Neural crest cell (in vitro differentiated cells): Measurements from ENCODE around the gene RPS6KA1. TPM values are rescaled to one million over a fixed set of nuclear protein-coding genes. Genes with fewer than 3 reads are reported as not detected.

ENCODE experiments used
- DNase-seq: peaks from one replicate; pipeline ENCODE4 v3.0.0; 2021; ENCODE audit warnings: low read depth, mixed read lengths, low spot score
- H3K27ac Mint-ChIP-seq: one replicate; pipeline ENCODE4 v1.8.0; 2021; ENCODE audit warnings: mild to moderate bottlenecking, mixed read lengths; ENCODE audit not compliant: unreplicated experiment
- H3K27me3 Mint-ChIP-seq: 2 replicates; pipeline ENCODE4 v1.8.0; 2021; ENCODE audit warnings: low read depth, mild to moderate bottlenecking, mixed read lengths
- H3K36me3 Mint-ChIP-seq: 2 replicates; pipeline ENCODE4 v1.8.0; 2021; ENCODE audit warnings: low read depth, mild to moderate bottlenecking, mixed read lengths
- H3K4me1 Mint-ChIP-seq: 2 replicates; pipeline ENCODE4 v1.8.0; 2021; ENCODE audit warnings: mixed read lengths
- H3K4me3 Mint-ChIP-seq: one replicate; pipeline ENCODE4 v1.8.0; 2021; ENCODE audit warnings: mild to moderate bottlenecking, mixed read lengths
- H3K9me3 Mint-ChIP-seq: 2 replicates; pipeline ENCODE4 v1.8.0; 2021; ENCODE audit warnings: mixed read lengths
- total RNA-seq: library from RNA; stranded (reverse); gene quantifications from 2 replicates; pipeline ENCODE4 v1.2.1, GENCODE V29; 2021
- TF ChIP-seq, protein P1 (sequence below): fragments of 200-600 bp; sonication (generic); conservative IDR thresholded peaks from 2 replicates; pipeline ENCODE4 v1.5.0; 2021; ENCODE audit warnings: antibody characterized with exemption, mild to moderate bottlenecking

Gene RPS6KA1
- total RNA-seq, 1 donor from 2014 or later: 41.6 TPM

DNA sequence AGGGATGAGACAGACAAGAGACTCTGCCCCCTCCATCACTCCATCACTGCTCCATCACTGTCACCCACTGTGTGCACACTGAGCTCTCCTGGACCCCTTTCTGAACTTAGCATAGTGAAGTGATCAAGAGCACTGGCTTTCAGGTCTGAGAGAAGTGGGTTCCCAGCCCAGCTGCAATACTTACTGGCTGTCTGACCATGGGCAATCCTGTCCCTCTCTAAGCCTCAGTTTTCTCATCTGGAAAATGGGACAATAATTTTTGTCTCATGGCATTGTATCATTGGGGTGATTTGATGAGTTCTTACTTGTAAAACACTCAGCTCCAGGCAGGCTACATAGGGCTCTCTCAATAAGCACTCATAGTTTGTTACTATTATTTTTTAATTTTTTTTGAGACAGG, 7.5 kb upstream of the RPS6KA1 start:
- H3K27me3 Mint-ChIP-seq: peaks cover 11% of the 10 kb centered on the region
- TF ChIP-seq, protein P1, sequence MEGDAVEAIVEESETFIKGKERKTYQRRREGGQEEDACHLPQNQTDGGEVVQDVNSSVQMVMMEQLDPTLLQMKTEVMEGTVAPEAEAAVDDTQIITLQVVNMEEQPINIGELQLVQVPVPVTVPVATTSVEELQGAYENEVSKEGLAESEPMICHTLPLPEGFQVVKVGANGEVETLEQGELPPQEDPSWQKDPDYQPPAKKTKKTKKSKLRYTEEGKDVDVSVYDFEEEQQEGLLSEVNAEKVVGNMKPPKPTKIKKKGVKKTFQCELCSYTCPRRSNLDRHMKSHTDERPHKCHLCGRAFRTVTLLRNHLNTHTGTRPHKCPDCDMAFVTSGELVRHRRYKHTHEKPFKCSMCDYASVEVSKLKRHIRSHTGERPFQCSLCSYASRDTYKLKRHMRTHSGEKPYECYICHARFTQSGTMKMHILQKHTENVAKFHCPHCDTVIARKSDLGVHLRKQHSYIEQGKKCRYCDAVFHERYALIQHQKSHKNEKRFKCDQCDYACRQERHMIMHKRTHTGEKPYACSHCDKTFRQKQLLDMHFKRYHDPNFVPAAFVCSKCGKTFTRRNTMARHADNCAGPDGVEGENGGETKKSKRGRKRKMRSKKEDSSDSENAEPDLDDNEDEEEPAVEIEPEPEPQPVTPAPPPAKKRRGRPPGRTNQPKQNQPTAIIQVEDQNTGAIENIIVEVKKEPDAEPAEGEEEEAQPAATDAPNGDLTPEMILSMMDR: no peak
- no peak overlapping the region for H3K27ac Mint-ChIP-seq
- no peaks in the 10 kb centered on the region for H3K9me3 Mint-ChIP-seq
- H3K36me3 Mint-ChIP-seq: no peaks in the 10 kb centered on the region
- no peaks in the 10 kb centered on the region for H3K4me1 Mint-ChIP-seq
- H3K4me3 Mint-ChIP-seq: no peak overlapping the region
- DNase-seq: no peak

DNA sequence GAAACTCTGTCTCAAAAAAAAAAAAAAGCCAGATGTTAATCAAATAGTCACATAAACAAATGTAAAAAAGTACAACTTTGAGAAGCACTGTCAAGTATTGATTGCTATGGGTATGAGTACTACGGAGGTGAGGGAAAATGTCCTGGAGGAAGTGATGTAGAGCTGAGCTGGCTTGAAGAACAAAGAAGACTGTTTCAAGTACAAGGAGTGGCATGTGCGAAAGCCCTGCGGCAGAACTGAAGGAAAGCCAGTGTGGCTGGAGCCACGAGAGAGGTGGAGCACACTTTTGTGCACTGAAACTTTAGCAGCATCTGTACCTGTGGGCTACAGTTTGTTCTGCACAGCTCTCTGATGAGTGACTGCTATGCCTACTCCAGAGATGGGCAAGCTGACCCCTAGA, 5.4 kb upstream of the RPS6KA1 start:
- no peak for DNase-seq
- peaks cover 11% of the 10 kb centered on the region for H3K27me3 Mint-ChIP-seq
- H3K9me3 Mint-ChIP-seq: no peaks in the 10 kb centered on the region
- H3K4me3 Mint-ChIP-seq: no peak overlapping the region
- TF ChIP-seq, protein P1: no peak
- H3K27ac Mint-ChIP-seq: no peak overlapping the region
- H3K36me3 Mint-ChIP-seq: no peaks in the 10 kb centered on the region
- H3K4me1 Mint-ChIP-seq: peaks cover 2% of the 10 kb centered on the region

DNA sequence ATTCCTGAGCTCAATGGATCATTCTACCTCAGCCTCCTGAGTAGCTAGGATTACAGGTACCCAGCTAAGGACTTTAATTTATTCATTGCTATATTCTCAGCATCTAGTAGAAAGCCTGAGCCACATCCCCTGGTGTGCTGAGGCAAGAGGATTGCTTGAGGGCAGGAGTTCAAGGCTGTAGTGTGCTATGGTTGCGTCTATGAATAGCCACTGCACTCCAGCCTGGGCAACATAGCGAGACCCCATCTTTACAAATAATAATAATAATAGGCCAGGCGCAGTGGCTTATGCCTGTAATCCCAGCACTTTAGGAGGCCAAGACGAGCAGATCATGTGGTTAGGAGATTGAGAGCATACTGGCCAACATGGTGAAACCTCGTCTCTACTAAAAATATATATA, 3.3 kb upstream of the RPS6KA1 start:
- no peak overlapping the region for H3K27ac Mint-ChIP-seq

DNA sequence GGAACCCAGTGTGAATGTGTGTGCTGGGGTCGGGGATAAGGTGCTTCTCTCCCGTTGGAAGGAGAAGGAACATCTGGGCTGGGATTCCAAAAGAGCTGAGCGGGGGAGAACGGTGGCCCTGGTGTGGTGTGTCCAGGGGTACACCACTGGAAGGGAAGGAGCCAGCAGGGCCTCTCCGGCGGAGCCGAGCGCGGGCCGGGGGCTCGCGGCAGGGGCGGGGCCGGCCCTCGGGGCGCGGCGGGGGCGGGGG, 231 bp upstream of the RPS6KA1 start:
- Mint-ChIP-seq H3K27ac (peak overlapping the region; percentile 96), H3K9me3 (no peaks in the 10 kb centered on the region), H3K36me3 (no peaks in the 10 kb centered on the region), H3K4me3 (peak overlapping the region; percentile 94), H3K4me1 (peaks cover 22% of the 10 kb centered on the region), H3K27me3 (peaks cover 7% of the 10 kb centered on the region)
- TF ChIP-seq, protein P1: no peak
- DNase-seq: no peak

More for the DNA sequence above, 3.3 kb upstream of the RPS6KA1 start:
- H3K27me3 Mint-ChIP-seq: peaks cover 11% of the 10 kb centered on the region
- no peaks in the 10 kb centered on the region for H3K36me3 Mint-ChIP-seq
- TF ChIP-seq, protein P1: no peak
- no peak overlapping the region for H3K4me3 Mint-ChIP-seq
- H3K9me3 Mint-ChIP-seq: no peaks in the 10 kb centered on the region
- no peak for DNase-seq
- peaks cover 16% of the 10 kb centered on the region for H3K4me1 Mint-ChIP-seq

DNA sequence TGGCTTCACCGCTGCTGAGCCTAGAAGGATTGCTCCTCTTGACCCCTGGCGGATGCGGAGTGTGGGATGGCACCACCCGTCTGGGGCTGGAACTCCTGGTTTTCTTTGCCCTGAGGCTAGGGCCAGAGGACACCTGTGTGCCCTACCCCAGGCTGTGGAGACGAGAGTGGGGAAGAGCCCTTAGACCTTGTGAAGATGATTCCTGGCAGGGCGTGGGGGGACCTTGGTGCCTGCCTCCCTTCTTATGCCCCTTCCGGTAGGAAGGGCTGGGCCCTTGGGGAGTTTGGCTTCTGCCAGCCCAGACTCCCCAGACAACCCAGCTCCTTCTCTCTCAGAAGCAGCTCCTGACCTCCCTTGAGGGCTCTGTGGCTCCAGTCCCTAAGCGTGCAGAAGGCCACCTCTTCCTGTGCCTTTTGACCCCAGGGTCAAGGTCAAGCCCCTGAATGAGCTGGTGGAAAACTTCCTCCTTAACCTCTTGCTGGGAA, 891 bp downstream of the RPS6KA1 start:
- TF ChIP-seq, protein P1: no peak
- H3K36me3 Mint-ChIP-seq: no peaks in the 10 kb centered on the region
- no peak for DNase-seq
- peaks cover 22% of the 10 kb centered on the region for H3K4me1 Mint-ChIP-seq
- no peaks in the 10 kb centered on the region for H3K9me3 Mint-ChIP-seq
- no peaks in the 10 kb centered on the region for H3K27me3 Mint-ChIP-seq
- H3K4me3 Mint-ChIP-seq: peak overlapping the region; percentile 90
- peak overlapping the region; percentile 43 for H3K27ac Mint-ChIP-seq
